ENCODE data around the gene NLN. TPM values are rescaled to one million over a fixed set of nuclear protein-coding genes. Genes with fewer than 3 reads are reported as not detected.

NLN gene
- total and polyA plus RNA-seq, 2 of the 13 experiments (the other 11 are each of a cell fraction or from before 2014, with no cell fraction given): 11.9 to 36.7 TPM

DNA sequence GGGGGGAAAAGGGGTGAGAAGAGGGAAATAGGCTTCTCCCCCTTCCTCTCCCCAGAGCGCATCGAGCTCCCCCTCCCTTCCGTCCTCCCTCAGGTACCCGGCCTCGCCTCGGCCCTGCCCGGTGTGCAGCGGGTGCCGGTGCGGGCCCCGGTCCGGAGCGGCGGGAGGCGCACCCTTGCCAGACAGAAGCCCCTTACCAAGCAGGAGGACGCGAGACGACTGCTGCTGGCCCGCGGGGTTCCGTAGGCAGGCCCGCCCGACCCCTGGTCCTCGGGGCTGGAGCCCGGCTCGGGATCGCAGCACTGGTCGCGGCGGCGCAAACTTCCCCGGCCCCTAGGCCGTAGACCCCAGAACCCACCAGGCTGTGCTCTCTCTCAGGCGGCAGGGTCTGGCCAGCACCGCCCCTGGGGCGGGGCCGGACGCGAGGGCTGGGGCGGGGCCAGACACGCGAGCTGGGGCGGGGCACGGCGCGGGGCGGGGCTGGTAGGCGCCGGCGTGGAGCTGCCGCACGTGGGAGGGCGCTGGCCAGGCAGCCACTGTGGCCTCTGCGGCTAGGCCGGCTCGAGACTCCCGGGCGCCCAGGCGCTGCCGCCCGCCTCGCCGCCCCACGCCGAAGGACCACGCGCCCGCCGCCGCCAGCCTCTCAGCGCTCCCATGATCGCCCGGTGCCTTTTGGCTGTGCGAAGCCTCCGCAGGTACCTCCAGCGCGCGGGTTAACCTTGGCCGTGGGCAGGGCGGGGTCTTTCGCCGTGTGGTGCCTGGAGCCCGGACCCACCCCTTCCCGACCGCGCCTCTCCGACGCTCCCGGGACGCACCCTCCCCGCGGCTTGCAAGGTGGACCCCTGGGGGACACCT is at the start of gene NLN, which contains the start of gene SGTB (continued):
- TF ChIP-seq GATA4 (IDR thresholded peaks at IDR 0.05; ENCODE audit: borderline replicate concordance, low read depth): no peak
- TF ChIP-seq ZNF7 (CRISPR knock-in tag; IDR thresholded peaks at IDR 0.05): no peak
- TF ChIP-seq, protein P1, sequence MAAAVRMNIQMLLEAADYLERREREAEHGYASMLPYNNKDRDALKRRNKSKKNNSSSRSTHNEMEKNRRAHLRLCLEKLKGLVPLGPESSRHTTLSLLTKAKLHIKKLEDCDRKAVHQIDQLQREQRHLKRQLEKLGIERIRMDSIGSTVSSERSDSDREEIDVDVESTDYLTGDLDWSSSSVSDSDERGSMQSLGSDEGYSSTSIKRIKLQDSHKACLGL (CRISPR knock-in tag; IDR thresholded peaks at IDR 0.05): peak; percentile 22
- peak; percentile 79; the same call in 1 of the 2 replicates for TF ChIP-seq ZNF816 (CRISPR knock-in tag; IDR thresholded peaks at IDR 0.05; ENCODE audit: borderline replicate concordance)
- TF ChIP-seq MEIS2 (CRISPR knock-in tag; IDR thresholded peaks at IDR 0.05): peak; percentile 60; the same call in 1 of the 2 replicates
- TF ChIP-seq KAT8 (CRISPR knock-in tag; IDR thresholded peaks at IDR 0.05): peak; percentile 67; the same call in 1 of the 2 replicates
- TF ChIP-seq RFX3 (CRISPR knock-in tag; IDR thresholded peaks at IDR 0.05): no peak
- peak; percentile 49; the same call in 1 of the 2 replicates for TF ChIP-seq YEATS4 (CRISPR knock-in tag; IDR thresholded peaks at IDR 0.05; ENCODE audit: borderline replicate concordance)
- TF ChIP-seq, protein P2, sequence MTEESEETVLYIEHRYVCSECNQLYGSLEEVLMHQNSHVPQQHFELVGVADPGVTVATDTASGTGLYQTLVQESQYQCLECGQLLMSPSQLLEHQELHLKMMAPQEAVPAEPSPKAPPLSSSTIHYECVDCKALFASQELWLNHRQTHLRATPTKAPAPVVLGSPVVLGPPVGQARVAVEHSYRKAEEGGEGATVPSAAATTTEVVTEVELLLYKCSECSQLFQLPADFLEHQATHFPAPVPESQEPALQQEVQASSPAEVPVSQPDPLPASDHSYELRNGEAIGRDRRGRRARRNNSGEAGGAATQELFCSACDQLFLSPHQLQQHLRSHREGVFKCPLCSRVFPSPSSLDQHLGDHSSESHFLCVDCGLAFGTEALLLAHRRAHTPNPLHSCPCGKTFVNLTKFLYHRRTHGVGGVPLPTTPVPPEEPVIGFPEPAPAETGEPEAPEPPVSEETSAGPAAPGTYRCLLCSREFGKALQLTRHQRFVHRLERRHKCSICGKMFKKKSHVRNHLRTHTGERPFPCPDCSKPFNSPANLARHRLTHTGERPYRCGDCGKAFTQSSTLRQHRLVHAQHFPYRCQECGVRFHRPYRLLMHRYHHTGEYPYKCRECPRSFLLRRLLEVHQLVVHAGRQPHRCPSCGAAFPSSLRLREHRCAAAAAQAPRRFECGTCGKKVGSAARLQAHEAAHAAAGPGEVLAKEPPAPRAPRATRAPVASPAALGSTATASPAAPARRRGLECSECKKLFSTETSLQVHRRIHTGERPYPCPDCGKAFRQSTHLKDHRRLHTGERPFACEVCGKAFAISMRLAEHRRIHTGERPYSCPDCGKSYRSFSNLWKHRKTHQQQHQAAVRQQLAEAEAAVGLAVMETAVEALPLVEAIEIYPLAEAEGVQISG (CRISPR knock-in tag; IDR thresholded peaks at IDR 0.05): peak; percentile 23; the same call in 1 of the 2 replicates
- TF ChIP-seq ZNF660 (CRISPR knock-in tag; IDR thresholded peaks at IDR 0.05; ENCODE audit: borderline replicate concordance, low read depth): no peak
- TF ChIP-seq ASH2L (IDR thresholded peaks at IDR 0.05; ENCODE audit: insufficient read length, low read depth, low read length): peak; percentile 66
- TF ChIP-seq TAF1 (CRISPR knock-in tag; IDR thresholded peaks at IDR 0.05): peak; percentile 63
- TF ChIP-seq, protein P3, sequence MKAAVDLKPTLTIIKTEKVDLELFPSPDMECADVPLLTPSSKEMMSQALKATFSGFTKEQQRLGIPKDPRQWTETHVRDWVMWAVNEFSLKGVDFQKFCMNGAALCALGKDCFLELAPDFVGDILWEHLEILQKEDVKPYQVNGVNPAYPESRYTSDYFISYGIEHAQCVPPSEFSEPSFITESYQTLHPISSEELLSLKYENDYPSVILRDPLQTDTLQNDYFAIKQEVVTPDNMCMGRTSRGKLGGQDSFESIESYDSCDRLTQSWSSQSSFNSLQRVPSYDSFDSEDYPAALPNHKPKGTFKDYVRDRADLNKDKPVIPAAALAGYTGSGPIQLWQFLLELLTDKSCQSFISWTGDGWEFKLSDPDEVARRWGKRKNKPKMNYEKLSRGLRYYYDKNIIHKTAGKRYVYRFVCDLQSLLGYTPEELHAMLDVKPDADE (CRISPR knock-in tag; IDR thresholded peaks at IDR 0.05): no peak
- TF ChIP-seq REL (CRISPR knock-in tag; conservative IDR thresholded peaks at IDR 0.05): 0 out of 2 replicates have a peak, but pooled peaks have one; percentile 17
- TF ChIP-seq, protein P4, sequence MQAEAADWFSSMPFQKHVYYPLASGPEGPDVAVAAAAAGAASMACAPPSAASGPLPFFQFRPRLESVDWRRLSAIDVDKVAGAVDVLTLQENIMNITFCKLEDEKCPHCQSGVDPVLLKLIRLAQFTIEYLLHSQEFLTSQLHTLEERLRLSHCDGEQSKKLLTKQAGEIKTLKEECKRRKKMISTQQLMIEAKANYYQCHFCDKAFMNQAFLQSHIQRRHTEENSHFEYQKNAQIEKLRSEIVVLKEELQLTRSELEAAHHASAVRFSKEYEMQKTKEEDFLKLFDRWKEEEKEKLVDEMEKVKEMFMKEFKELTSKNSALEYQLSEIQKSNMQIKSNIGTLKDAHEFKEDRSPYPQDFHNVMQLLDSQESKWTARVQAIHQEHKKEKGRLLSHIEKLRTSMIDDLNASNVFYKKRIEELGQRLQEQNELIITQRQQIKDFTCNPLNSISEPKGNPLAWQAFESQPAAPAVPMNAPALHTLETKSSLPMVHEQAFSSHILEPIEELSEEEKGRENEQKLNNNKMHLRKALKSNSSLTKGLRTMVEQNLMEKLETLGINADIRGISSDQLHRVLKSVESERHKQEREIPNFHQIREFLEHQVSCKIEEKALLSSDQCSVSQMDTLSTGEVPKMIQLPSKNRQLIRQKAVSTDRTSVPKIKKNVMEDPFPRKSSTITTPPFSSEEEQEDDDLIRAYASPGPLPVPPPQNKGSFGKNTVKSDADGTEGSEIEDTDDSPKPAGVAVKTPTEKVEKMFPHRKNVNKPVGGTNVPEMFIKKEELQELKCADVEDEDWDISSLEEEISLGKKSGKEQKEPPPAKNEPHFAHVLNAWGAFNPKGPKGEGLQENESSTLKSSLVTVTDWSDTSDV (CRISPR knock-in tag; IDR thresholded peaks at IDR 0.05): no peak
- peak; percentile 1; the same call in 1 of the 2 replicates for TF ChIP-seq SALL1 (CRISPR knock-in tag; IDR thresholded peaks at IDR 0.05)
- TF ChIP-seq SIN3B (IDR thresholded peaks at IDR 0.05; ENCODE audit: low read length): no peak
- TF ChIP-seq ZNF263 (CRISPR knock-in tag; IDR thresholded peaks at IDR 0.05): peak; percentile 68
- TF ChIP-seq TBX2 (CRISPR knock-in tag; IDR thresholded peaks at IDR 0.05; ENCODE audit: borderline replicate concordance): peak; percentile 65
- TF ChIP-seq ZNF674 (CRISPR knock-in tag; IDR thresholded peaks at IDR 0.05; ENCODE audit: low read depth): no peak
- TF ChIP-seq MEIS1 (CRISPR knock-in tag; IDR thresholded peaks at IDR 0.05; ENCODE audit: borderline replicate concordance): 0 out of 2 replicates have a peak, but pooled peaks have one; percentile 70

Data from HepG2 (cell line).